ENCODE measurements around the gene CFTR. TPM values are rescaled to one million over a fixed set of nuclear protein-coding genes. Genes with fewer than 3 reads are reported as not detected.

The CFTR gene
- total RNA-seq, 1 experiment from 2014 or later: 1.2 TPM

GRCh38 chr7:117664047-117664446 is 184.2 kb downstream of the CFTR start:
- Histone ChIP-seq H3K27me3 (ENCODE audit: insufficient read depth, low read length) (no peaks in the 10 kb centered on the region), H3K4me2 (ENCODE audit: insufficient read depth, insufficient read length, low read length) (no peak overlapping the region), H3K4me1 (ENCODE audit: insufficient read depth, low read length) (no peaks in the 10 kb centered on the region), H4K8ac (replicated peaks; ENCODE audit: insufficient read length, low read depth, low read length) (no peak overlapping the region), H4K20me1 (ENCODE audit: control insufficient read depth, insufficient read depth, insufficient read length) (no peaks in the 10 kb centered on the region), H2BK20ac (ENCODE audit: low read depth, low read length, poor library complexity, severe bottlenecking) (no peak overlapping the region), H3T11ph (ENCODE audit: low read length) (no peak overlapping the region), H3K79me2 (ENCODE audit: insufficient read depth, low read length) (no peaks in the 10 kb centered on the region), H2AFZ (ENCODE audit: low read length) (no peak overlapping the region), H3K23ac (ENCODE audit: insufficient read length, low read depth, low read length) (no peak overlapping the region), H3K14ac (ENCODE audit: insufficient read depth, low read length) (no peak overlapping the region), H2BK12ac (ENCODE audit: insufficient read length, low read depth, low read length) (no peak overlapping the region), H2AK5ac (ENCODE audit: insufficient read length, low read length) (no peak overlapping the region), H2BK5ac (ENCODE audit: insufficient read length, low read length) (no peak overlapping the region), H3K27ac (ENCODE audit: insufficient read length, low read depth, low read length) (no peak overlapping the region), H2BK120ac (ENCODE audit: low read depth, low read length, poor library complexity, severe bottlenecking) (no peak overlapping the region), H4K5ac (ENCODE audit: insufficient read length, low read depth, low read length) (no peak overlapping the region), H3K9me3 (ENCODE audit: control insufficient read depth, low read depth, low read length) (no peaks in the 10 kb centered on the region), H3K79me1 (ENCODE audit: insufficient read depth, low read depth, low read length, poor library complexity, severe bottlenecking) (no peaks in the 10 kb centered on the region), H3K9ac (ENCODE audit: extremely low read depth, insufficient read length, low read length) (no peak overlapping the region), H4K91ac (ENCODE audit: insufficient read length, low read depth, low read length) (no peak overlapping the region), H3K4ac (ENCODE audit: low read depth, low read length) (no peak overlapping the region), H2BK15ac (ENCODE audit: low read depth, low read length) (no peak overlapping the region), H3K18ac (ENCODE audit: insufficient read length, low read depth, low read length) (no peak overlapping the region), H3K56ac (ENCODE audit: insufficient read length, low read depth, low read length) (no peak overlapping the region), H3K23me2 (ENCODE audit: insufficient read length, low read depth, low read length, poor library complexity, severe bottlenecking) (no peaks in the 10 kb centered on the region)
- no peak for TF ChIP-seq CTCF (conservative IDR thresholded peaks at IDR 0.05)
- Mint-ChIP-seq H3K36me3 (ENCODE audit: insufficient read depth in 1 of 3, low read depth in 3 of 3) (no peaks in the 10 kb centered on the region), H3K4me3 (no peak overlapping the region), H3K9me3 (no peaks in the 10 kb centered on the region), H3K4me1 (no peaks in the 10 kb centered on the region), H3K27me3 (ENCODE audit: low read depth) (no peaks in the 10 kb centered on the region), H3K27ac (no peak overlapping the region)
- DNase-seq: no peak
- WGBS (ENCODE audit: extremely low coverage, insufficient read length, low lambda C conversion rate): no CpG with 5 or more reads among the region's 3 CpGs
